HG03039 (cell line): Measurements from ENCODE around the gene PAXIP1.

Experiments
- ATAC-seq: cut with Tn5 transposase; IDR thresholded peaks from one replicate; pipeline ENCODE4 v1.9.1; 2021; ENCODE audit warnings: mild to moderate bottlenecking, moderate library complexity; ENCODE audit not compliant: unreplicated experiment

PAXIP1 gene

GRCh38 chr7:154914996-154915380 is 87.9 kb downstream of the PAXIP1 start:
- ATAC-seq: no peak

- ATAC-seq: no peak
These were observed 88.5 kb downstream of the PAXIP1 start for GRCh38 chr7:154914308-154914995.

GRCh38 chr7:154913638-154914307 is 89.2 kb downstream of the PAXIP1 start:
- peak; percentile 95 for ATAC-seq

GRCh38 chr7:154912871-154913637 is 89.9 kb downstream of the PAXIP1 start:
- no peak for ATAC-seq

- ATAC-seq: no peak
These were observed 91.0 kb downstream of the PAXIP1 start for GRCh38 chr7:154911862-154912455.

GRCh38 chr7:154911411-154911810 is 91.5 kb downstream of the PAXIP1 start:
- ATAC-seq: no peak

- ATAC-seq: no peak
These were observed 91.9 kb downstream of the PAXIP1 start for GRCh38 chr7:154910977-154911376.

GRCh38 chr7:154910125-154910524 is 92.8 kb downstream of the PAXIP1 start:
- no peak for ATAC-seq

- no peak for ATAC-seq
These were observed 93.5 kb downstream of the PAXIP1 start for GRCh38 chr7:154909241-154910105.

- no peak for ATAC-seq
These were observed 95.0 kb downstream of the PAXIP1 start for GRCh38 chr7:154907651-154908620.

GRCh38 chr7:154906736-154907355 is 96.1 kb downstream of the PAXIP1 start:
- ATAC-seq: no peak

GRCh38 chr7:154906201-154906600 is 96.7 kb downstream of the PAXIP1 start:
- no peak for ATAC-seq

- ATAC-seq: no peak
These were observed 97.3 kb downstream of the PAXIP1 start for GRCh38 chr7:154905615-154906014.

- ATAC-seq: no peak
These were observed 97.8 kb downstream of the PAXIP1 start for GRCh38 chr7:154905146-154905545.

GRCh38 chr7:154903083-154903731 is 99.7 kb downstream of the PAXIP1 start:
- ATAC-seq: no peak

GRCh38 chr7:154902600-154903082 is 100.3 kb downstream of the PAXIP1 start:
- ATAC-seq: no peak

GRCh38 chr7:154899862-154900261 is 103.1 kb downstream of the PAXIP1 start:
- no peak for ATAC-seq
